HTERT RPE-1 (cell line): Measurements from ENCODE around the gene CHRNA9.
"Not testable (repeated sequence)": the region's sequence is repeated elsewhere in the genome, so short reads cannot be mapped to it uniquely, and the experiment has no call there.

Experiments used
- in situ Hi-C: fragments of 300-500 bp; cut with MboI; formaldehyde crosslinking; loops from 4 replicates; pipeline ENCODE4 v1.14.3; 2020; ENCODE audit warnings: low sequenced_read_pairs

Gene CHRNA9

GRCh38 chr4:40378619-40379018 is 43.5 kb downstream of the CHRNA9 start:
- in situ Hi-C loops, result no loop called here

- in situ Hi-C loops, result no loop called here
Observed at GRCh38 chr4:40379248-40379647, 44.1 kb downstream of the CHRNA9 start.

- in situ Hi-C loops, result no loop called here
Observed at GRCh38 chr4:40380647-40381046, 45.5 kb downstream of the CHRNA9 start.

- in situ Hi-C loops, result no loop called here
Observed at GRCh38 chr4:40388239-40388638, 53.1 kb downstream of the CHRNA9 start.

GRCh38 chr4:40389986-40390385 is 54.9 kb downstream of the CHRNA9 start:
- in situ Hi-C loops, result no loop called here

GRCh38 chr4:40392241-40392640 is 57.1 kb downstream of the CHRNA9 start:
- in situ Hi-C loops, result not testable (repeated sequence)

- in situ Hi-C loops, result no loop called here
Observed at GRCh38 chr4:40394236-40394635, 59.1 kb downstream of the CHRNA9 start.

GRCh38 chr4:40395166-40395900 is 60.2 kb downstream of the CHRNA9 start:
- in situ Hi-C loops, result no loop called here

- in situ Hi-C loops, result no loop called here
Observed at GRCh38 chr4:40395908-40396793, 61.0 kb downstream of the CHRNA9 start.

- in situ Hi-C loops, result no loop called here
Observed at GRCh38 chr4:40399578-40399977, 64.4 kb downstream of the CHRNA9 start.

GRCh38 chr4:40401096-40401495 is 66.0 kb downstream of the CHRNA9 start:
- in situ Hi-C loops, result no loop called here

- in situ Hi-C loops, result no loop called here
Observed at GRCh38 chr4:40401631-40402030, 66.5 kb downstream of the CHRNA9 start.

GRCh38 chr4:40402556-40402955 is 67.4 kb downstream of the CHRNA9 start:
- in situ Hi-C loops, result no loop called here

- in situ Hi-C loops, result no loop called here
Observed at GRCh38 chr4:40403081-40403480, 67.9 kb downstream of the CHRNA9 start.
